UCSD-AML1 (cell line): Measurements from ENCODE around the gene ZNF106.

Experiments
- DNase-seq: peaks from one replicate; lab custom pipeline; 2025; ENCODE audit not compliant: unreplicated experiment; lab: John Stamatoyannopoulos, UW

ZNF106 gene

DNA sequence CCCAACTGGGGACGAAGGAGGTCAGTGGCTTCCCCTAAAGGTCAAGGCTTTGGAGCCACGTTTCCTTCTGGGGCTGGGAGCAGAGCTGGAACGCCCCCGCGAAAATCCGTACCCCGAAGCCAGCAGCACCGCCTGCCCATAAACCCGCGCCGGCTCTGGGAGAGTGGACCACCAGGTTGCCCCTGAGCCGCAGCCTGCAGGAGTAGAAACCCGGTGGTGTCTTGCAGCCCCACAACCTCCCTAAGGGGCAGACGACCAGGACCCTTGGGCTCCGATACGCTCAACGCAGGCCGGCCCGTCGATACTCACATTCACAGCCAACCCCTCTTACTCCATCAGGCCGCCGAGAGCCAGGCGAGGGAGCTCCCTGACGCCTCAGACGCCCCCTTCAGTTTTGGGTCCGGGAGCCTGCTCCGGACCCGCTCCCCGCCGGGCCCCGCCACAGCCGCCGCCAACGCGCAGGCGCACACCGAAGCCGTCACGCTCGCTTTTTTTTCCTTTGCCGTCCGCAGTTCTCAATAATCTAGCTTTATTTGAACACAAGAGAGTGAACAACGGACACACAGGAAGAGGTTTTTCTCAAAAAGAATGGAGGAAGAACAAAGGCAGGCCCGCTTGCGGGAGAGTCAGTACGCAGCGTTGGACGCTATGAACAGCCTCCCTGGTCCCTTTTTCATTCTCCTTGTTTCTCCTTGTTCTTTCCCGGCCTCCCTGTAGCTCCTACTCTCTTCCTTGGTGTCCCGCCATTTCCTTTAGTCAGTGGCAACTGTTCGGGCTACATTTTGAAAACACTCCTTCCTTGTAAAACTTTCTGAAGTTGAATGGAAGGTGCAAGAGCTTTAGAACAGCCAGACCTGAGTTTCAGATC lies at the start of gene ZNF106:
Gene ZNF106 (minus strand): TSS at position 471 of the 868 bp plus-strand sequence. CDS start 18,852 bp downstream, outside the sequence.
- peak; percentile 88 for DNase-seq

DNA sequence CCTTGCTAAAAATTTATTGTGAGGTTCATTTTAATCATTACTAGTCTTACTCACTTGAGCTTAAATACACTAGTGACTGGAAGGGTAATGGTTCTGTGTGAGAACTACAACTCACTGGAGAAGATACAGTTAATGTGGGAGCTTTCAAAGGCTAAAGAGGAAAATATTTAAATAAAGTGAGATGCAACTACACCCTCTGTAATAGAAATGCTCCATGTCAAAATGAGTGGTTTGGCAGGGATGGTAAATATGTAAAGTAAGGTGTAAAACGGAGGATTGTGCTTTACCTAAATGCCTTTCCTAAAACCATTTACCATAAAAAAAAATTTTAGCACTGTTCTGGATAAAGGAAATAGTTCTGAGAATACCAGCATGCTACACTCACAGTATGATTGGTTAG lies 42.3 kb upstream of the ZNF106 start:
- no peak for DNase-seq

DNA sequence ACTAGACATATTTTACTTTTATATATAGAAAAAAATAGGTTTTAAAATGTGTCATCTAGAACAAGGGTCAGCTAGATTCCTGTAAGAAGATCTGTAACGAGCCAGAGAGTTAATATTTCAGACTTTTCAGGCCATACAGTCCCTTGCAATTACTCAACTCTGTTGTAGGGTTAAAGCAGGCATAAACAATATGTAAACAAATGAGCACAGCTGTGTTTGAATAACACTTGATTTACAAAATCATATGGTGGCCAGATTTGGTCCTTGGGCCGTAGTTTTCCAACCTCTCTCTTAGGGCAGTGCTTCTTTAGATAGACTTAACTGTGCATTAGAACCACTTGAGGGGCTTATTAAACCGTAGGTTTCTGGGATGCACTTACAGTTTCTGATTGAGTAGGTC lies 38.0 kb upstream of the ZNF106 start:
- no peak for DNase-seq

DNA sequence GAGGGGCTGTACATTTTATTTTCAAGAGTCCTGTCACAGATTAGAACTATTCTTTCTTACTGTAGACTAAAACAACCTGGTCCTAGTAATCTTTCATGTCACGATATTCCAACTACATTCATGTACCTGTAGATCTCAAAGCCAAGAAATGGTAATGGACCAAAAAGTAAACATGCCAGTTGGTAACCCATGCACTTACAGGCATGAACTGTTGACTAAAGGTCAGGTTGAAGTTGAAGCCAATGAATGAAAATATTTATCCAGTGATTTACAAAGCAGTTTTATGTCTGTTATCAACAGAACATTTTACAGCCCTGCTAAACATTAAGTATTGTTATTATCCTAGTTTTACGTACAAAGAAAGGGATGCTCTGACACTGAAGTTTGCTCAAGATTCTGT lies 32.4 kb upstream of the ZNF106 start:
- no peak for DNase-seq

DNA sequence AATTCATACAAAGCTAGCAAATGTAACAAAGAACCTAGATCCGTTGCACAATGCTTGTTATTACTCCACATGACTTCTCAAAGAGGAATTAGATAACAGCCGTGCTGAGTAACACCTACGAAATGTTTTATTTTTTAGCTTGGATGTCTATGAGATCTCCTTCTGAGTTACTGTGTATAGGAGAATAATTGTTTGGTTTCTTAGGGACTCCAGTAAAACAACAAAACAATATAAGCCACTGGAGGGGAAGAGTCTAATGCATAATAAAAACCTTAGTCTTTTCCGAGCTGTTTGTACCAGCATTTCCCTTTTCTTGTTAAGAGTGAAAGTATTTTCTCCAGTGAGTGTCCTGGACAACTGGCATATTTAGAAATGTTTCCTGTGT lies 20.1 kb upstream of the ZNF106 start:
- no peak for DNase-seq

DNA sequence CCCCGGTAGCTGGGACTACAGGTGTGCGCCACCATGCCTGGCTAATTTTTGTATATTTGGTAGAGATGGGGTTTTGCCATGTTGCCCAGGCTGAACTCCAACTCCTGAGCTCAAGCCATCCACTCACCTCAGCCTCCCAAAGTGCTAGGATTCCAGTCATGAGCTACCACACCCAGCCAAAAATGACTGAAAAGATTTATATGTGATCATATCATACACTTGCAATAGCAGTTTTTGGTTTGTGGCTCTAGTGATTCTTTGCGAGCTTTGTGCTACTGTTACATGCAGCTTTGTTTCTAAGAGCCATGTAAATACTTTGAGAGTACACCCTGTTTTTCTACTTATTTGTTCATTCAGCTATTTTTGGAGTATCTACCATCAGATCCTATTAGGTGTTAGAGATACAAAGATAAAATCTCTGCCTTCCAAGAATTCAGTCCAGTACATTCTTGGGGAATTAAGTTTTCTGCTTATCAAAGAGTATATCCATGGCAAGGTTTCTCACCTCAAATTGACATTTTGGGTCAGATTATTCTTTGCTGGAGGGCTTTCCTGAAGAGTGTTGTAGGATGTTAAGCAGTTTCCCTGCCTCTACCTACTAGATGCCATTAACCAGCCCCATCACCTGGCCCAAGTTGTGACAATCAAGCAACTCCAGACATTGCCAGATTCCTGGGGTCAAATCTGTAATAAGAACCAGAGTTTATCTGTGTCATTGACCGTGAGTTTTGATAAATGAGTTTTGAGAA lies 19.5 kb upstream of the ZNF106 start:
- DNase-seq: no peak

DNA sequence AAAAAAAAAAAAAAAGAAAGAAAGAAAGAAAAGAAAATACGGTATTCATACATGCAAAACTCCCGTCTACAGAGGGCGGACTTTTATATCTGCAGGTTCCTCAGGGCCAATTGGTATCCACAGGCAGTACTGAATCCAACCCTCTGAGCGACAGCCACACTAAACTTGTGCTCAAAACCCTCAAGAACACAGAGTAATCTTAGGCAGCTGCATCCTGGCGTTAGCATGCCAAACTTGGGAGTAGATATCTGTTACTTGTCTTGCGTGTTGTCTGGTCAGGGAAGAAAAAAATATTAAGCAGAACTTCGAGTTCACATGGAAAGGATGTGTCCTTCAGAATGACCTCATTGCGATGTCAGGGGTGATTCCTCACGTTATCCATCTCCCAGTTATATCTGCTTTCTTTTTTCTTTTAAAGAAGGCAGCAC lies 17.3 kb upstream of the ZNF106 start:
- DNase-seq: no peak

DNA sequence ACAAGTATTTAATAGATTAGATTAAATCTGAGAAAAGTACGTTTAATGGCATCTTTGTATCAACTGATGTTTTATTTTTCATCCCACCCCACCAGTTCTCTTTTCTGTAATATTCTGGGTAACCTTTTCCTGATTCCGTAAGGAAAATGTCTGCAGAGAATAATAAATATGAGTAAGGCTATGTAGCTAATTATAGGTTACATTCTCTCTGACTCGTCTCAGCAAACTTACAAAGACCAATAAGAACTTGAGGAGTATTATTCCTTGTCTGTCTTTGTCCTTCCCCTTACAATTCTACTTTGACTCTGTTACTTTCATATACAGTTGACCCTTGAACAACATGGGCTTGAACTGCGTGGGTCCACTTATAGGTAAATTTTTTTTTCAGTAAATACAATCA lies 16.6 kb upstream of the ZNF106 start:
- no peak for DNase-seq

DNA sequence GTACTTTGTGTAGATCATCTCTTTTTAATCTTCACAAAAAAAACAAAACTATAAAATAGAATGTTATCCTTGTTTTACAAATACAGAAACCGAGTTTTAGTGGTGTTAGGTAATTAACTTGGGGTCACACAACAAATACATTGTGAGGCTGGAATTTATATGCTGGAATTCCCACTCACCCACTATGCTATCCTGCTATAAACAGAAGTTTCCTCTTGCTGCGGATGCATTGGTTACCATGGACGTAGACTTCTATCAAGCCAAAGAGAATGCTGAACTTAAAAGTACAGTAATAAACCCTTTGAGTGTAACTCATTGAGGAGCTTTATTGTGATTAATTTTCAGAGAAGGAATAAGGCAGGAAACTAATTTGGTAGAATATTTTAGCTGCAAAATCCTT lies 13.7 kb upstream of the ZNF106 start:
- DNase-seq: no peak

DNA sequence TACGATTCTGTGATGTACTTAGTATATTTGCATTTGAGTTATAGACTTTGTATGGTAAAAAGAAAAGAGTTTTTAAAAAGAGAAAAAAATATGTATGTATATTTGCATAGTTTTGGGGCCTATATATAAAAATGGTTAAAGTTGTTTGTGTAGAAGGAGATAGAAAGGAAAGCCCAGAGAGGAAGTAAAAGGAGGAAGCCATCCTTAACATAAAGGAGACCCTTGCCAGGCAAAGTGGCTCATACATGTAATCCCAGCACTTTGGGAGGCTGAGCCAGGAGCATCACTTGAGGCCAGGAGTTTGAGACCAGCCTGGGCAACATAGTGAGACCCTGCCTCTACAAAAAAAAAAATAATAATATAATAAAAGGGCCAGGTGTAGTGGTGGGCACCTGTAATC lies 12.9 kb upstream of the ZNF106 start:
- DNase-seq: no peak

DNA sequence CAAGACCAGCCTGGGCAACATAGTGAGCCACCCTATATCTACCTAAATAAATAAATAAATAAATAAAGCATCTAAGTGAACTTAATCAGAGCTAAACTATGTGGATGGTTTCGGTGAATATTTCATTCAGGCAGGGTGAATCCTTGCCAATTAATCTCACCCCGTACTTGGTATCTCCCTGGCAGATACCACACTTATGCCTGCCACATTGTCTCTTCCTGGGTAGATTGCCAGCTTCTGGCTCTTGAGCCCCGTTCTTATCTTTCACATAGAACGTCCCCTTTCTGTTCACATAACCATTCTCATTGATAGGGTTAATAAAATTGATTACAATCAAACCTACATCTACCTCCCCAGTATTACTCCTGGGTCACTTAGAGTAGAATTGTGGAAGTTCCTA lies 11.5 kb upstream of the ZNF106 start:
- no peak for DNase-seq

DNA sequence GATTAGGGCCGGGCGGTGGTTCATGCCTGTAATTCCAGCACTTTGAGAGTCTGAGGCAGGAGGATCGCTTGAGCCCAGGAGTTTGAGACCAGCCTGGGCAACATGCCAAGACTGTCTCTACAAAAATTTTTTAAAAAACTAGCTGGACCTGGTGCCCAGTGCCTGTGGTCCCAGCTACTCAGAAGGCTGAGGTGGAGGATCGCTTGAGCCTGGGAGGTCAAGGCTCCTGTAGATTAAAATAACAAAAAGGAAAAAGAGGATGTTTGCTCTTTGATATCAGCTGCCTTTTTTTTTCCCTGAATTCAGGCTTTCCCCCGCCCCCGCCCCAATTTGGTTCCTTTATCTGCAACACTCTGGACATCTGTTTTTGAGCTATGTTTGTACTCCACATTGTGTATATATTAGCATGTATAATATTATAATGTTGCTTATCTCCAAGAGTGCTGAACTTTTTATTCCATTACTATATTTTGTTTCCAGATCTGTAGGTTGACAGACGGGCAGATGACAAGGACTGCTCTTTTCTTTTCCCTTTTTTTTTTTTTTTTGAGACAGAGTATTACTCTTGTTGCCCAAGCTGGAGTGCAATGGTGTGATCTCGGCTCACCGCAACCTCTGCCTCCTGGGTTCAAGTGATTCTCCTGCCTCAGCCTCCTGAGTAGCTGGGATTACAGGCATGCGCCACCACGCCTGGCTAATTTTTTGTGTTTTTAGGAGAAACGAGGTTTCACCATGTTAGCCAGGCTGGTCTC lies 9.1 kb upstream of the ZNF106 start:
- peak; percentile 59 for DNase-seq

DNA sequence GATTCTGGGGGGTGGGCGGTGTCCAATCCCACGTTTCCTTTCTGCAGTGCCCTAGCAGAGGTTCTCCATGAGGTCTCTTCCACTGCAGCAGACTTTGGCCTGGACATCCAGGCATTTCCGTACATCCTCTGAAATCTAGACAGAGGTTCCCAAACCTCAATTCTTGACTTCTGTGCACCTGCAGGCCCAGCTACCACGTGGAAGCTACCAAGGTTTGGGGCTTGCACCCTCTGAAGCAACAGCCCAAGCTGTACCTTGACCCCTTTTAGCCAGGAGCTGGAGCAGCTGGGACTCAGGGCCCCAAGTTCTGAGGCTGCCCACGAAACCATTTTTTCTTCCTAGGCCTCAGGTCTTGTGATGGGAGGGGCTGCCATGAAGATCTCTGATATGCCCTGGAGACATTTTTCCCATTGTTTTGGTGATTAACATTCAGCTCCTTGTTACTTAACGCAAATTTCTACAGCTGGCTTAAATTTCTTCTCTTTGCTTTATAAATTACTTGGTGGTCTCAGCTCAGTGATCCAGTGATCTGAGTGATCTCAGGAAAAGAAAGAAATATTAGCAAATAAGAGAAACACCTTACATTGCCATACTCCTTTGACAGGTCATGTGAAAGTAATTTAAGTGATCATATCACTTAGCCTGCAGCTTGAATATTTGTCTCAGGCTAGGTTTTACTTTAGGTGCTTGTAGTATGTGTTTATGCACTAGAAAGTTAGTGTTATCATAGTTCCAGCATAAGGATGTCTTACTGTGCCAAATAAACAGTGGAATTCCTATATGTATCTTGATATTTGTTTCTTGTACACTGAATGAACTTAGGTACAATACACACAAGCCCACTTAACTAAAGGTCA lies 7.5 kb upstream of the ZNF106 start:
- DNase-seq: no peak

DNA sequence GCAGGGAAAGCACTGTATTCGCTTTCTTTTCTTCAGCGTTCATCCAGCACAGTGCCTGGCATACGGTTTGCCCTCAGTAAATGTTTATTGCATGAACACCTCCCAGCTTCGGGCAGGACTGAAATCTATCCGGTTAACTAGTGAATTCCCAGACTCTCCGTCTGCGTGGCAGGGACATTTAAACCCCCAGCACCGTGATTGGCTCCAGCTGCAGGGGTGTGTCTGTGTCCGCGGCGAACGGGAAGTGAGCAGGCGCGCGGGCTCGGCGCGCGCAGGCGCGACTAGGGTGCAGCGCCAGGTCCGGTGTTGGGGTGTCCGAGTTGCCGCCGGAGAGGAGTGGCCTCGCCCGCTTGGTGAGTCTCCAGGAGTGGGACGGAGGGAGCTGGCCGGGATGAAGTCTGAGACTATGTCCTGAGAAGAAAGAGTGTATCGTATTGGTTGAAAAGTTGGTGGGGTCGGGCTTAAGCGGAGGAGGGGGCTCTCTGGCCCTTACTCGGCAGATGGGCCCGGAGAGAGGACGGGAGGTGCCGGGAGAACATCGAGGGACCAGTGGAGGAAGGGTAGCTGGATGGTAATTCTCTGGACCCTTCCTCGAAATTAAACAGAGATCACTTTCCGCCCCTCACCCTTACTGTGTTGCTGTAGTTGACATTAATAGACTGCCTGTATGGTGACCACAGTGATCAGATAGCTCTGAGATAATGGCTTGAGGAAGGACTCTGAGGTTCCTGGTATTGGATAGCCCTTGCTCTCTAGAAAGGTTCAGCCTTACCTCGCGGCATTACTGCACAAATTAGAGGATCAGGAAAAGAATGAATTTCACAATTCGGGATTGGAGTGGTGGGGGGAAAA lies 4.6 kb upstream of the ZNF106 start, which contains the start of gene SNAP23:
Gene SNAP23 (plus strand): TSS at position 274 of the 852 bp plus-strand sequence. CDS start 16,213 bp downstream, outside the sequence.
- peak; percentile 92 for DNase-seq

DNA sequence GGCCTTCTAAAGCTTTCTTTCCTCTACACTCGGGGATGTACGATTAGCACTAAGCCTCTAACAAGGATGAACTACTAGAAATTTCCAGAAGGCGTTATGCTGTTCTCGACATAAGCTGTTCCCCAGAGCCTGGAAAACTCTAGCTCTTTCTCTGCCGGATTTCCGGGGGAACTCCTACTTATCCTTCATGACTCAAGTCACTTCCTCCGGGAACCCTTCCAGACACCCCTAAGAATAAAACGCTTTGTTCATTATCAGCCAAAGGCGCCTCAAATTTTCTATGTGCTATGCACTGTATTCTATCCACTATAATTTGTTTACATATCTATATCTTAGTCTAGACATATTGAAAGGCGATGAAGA lies 4.0 kb upstream of the ZNF106 start:
- peak; percentile 50 for DNase-seq

DNA sequence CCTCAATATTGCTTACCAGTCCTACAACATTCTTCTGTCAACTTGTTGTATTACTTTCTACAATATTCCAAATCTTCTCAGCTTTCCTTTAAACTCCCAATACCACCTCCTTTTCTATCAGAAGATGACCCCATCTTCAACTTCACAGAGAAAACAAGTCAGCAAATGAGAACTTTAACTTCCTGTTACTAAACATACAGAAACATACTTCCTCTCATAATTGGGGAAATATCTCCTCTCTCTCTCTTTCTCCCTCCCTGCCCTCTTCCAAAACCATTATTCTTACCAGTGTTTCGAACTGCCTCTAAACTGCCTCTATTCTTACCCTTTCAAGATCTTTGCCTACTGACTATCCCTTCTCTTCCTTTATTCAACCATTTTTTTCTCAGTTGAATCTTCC lies 2.7 kb upstream of the ZNF106 start:
- no peak for DNase-seq

DNA sequence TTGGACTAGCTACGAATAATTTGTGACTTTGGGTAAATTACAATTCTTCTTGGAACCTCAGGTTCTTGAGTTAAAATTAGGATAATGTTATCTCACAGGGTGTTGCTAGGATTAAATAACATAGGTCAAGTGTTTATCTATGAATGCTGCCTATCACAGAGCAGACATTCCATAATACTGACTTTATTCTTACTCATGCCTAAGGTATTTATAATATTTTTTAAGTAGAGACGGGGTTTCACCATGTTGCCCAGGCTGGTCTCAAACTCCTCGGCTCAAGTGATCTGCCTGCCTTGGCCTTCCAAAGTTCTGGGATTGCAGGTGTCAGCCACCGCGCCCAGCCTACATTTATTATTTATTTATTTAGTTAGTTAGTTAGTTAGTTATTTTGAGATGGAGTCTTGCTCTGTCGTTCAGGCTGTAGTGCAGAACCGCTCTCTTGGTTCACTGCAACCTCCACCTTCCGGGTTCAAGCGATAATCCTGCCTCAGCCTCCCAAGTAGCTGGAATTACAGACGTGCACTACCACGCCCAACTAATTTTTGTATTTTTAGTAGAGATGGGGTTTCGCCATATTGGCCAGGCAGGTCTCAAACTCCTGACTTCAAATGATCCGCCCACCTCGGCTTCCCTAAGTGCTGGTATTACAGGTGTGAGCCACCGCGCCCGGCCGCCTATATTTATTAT lies 741 bp upstream of the ZNF106 start:
- DNase-seq: no peak

DNA sequence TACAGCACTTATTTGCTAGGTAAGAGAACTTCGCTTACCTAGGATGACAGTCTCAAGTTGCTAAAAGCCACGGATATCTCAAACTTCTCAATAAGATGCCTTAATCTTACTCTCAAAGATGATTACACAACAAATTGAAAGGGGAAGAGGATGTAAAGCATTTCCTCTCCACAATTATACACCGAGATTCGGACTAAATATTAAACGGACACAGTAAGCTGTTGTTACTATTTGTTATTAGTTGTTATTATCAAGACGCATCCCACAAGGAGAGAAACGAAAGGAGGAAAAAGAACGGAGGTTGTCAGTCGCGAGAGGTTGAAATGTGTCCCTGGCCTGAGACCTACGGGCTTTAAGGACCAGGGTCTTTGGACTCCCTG lies 660 bp downstream of the ZNF106 start:
- no peak for DNase-seq

DNA sequence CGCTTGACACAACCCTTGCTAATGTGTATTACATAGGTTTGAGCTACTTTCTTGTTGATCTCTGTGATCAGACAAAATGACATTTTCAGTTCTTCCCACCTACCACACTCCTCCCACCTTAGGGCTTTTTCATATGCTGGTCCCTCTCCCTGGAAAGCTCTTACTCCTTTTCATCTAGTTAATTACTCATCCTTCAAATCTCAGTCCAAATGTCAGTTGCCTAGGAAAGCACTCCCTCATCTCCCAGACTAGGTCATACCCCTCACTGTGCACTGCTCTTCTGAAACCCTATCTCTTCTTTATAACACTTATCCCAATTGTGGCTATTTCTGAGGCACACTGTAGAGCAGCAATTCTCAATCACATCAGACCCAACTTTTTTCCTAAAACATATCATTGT lies 7.3 kb downstream of the ZNF106 start:
- DNase-seq: no peak
